Measurements from ENCODE around the gene ETV2. TPM values are rescaled to one million over a fixed set of nuclear protein-coding genes. Genes with fewer than 3 reads are reported as not detected.

The ETV2 gene
- total and polyA plus RNA-seq, 9 donors = 0.79 to 2.5 (median 1.6) TPM; not detected in 1

GRCh38 chr19:35615036-35615435 lies 26.5 kb upstream of the ETV2 start:
- Histone ChIP-seq H3K27me3 (no peaks in the 10 kb centered on the region), H3K27ac (no peak overlapping the region), H3K4me1 (ENCODE audit: insufficient read depth) (peaks cover 5% of the 10 kb centered on the region), H3K36me3 (no peaks in the 10 kb centered on the region), H3K4me3 (no peak overlapping the region), H3K9me3 (no peaks in the 10 kb centered on the region)
- DNase-seq = no peak
- TF ChIP-seq EP300 (IDR thresholded peaks at IDR 0.05) = no peak
- TF ChIP-seq, protein P1, sequence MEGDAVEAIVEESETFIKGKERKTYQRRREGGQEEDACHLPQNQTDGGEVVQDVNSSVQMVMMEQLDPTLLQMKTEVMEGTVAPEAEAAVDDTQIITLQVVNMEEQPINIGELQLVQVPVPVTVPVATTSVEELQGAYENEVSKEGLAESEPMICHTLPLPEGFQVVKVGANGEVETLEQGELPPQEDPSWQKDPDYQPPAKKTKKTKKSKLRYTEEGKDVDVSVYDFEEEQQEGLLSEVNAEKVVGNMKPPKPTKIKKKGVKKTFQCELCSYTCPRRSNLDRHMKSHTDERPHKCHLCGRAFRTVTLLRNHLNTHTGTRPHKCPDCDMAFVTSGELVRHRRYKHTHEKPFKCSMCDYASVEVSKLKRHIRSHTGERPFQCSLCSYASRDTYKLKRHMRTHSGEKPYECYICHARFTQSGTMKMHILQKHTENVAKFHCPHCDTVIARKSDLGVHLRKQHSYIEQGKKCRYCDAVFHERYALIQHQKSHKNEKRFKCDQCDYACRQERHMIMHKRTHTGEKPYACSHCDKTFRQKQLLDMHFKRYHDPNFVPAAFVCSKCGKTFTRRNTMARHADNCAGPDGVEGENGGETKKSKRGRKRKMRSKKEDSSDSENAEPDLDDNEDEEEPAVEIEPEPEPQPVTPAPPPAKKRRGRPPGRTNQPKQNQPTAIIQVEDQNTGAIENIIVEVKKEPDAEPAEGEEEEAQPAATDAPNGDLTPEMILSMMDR (IDR thresholded peaks at IDR 0.05) = no peak
- no peak for TF ChIP-seq POLR2A (IDR thresholded peaks at IDR 0.05)
- 91 to 94% (median 92%) methylated on average over 17 of the region's 17 CpGs for WGBS, 3 donors
- intact Hi-C loops (cut with DNase I) = loop anchor here in 2 of 4 donors (10.0 kb wide), 2 partner anchors 70 to 350 kb away; partner anchors contain the start of genes TMEM147 (in 1 of the 2) and USF2 (in 1 of the 2)

DNA sequence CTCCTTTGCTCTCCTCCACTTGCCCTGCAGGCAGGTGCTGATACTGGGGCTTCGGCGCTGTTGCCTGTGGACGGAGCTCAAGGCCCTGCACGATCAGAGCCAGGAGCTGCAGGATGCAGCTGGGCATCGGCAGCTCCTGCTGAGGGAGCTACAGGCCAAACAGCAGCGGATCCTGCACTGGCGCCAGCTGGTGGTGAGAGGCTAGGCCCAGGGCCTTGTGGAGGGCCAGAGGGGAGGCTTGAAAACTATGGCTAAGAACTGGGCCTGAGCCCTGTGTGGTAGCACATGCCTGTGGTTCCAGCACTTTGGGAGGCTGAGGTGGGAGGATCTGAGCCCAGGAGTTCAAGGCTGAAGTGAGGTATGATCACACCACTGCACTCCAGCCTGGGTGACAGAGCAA lies 22.7 kb upstream of the ETV2 start:
- no peaks in the 10 kb centered on the region for H3K27me3 ChIP-seq
- 64 to 70% (median 67%) methylated on average over 6 to 7 of the region's 7 CpGs for WGBS, 3 donors
- TF ChIP-seq, protein P1 (IDR thresholded peaks at IDR 0.05) = no peak
- TF ChIP-seq POLR2A (IDR thresholded peaks at IDR 0.05) (no peak), EP300 (IDR thresholded peaks at IDR 0.05) (no peak)
- no peak overlapping the region for H3K27ac ChIP-seq
- H3K4me1 ChIP-seq (ENCODE audit: insufficient read depth) = no peaks in the 10 kb centered on the region
- H3K36me3 ChIP-seq = no peaks in the 10 kb centered on the region
- intact Hi-C loops (cut with DNase I) = loop anchor here in 2 of 4 donors (10.0 kb wide), 2 partner anchors 74 to 354 kb away; partner anchors contain the start of genes TMEM147 (in 1 of the 2) and USF2 (in 1 of the 2)
- H3K4me3 ChIP-seq = no peak overlapping the region
- no peaks in the 10 kb centered on the region for H3K9me3 ChIP-seq
- DNase-seq = no peak

DNA sequence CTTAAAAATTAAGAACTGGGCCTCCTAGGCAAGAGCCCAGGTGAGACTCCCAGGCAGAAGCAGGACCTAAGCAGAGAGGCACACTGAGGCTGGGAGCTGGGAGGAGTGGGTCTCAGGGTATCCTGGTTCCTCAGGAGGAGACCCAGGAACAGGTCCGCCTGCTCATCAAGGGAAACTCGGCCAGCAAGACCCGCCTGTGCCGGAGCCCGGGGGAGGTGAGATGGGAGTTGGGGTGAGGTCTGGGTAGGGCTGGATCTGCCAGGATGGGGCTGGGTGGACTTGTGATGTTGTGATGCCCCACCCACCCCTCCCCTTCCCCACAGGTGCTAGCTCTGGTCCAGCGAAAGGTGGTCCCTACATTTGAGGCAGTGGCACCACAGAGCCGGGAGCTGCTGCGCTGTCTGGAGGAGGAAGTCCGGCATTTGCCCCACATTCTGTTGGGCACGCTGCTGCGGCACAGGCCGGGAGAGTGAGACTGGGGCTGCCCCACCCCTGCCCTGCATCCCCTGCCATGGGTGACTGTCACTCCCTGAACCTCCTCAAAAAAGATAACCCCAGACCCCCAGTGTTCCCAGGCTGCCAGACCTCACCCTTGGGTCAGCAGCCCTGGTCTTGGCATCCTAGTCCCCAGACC lies 22.1 kb upstream of the ETV2 start:
- TF ChIP-seq POLR2A (IDR thresholded peaks at IDR 0.05) = no peak
- TF ChIP-seq, protein P1 (IDR thresholded peaks at IDR 0.05) = no peak
- TF ChIP-seq EP300 (IDR thresholded peaks at IDR 0.05) = no peak
- Histone ChIP-seq H3K4me3 (no peak overlapping the region), H3K9me3 (no peaks in the 10 kb centered on the region), H3K36me3 (no peaks in the 10 kb centered on the region), H3K27ac (no peak overlapping the region), H3K27me3 (no peaks in the 10 kb centered on the region), H3K4me1 (ENCODE audit: insufficient read depth) (no peaks in the 10 kb centered on the region)
- DNase-seq = no peak
- intact Hi-C loops (cut with DNase I) = loop anchor here in 2 of 4 donors (10.0 kb wide), 2 partner anchors 75 to 355 kb away; partner anchors contain the start of genes TMEM147 (in 1 of the 2) and USF2 (in 1 of the 2)
- 89 to 91% (median 90%) methylated on average over 12 of the region's 12 CpGs for WGBS, 3 donors

DNA sequence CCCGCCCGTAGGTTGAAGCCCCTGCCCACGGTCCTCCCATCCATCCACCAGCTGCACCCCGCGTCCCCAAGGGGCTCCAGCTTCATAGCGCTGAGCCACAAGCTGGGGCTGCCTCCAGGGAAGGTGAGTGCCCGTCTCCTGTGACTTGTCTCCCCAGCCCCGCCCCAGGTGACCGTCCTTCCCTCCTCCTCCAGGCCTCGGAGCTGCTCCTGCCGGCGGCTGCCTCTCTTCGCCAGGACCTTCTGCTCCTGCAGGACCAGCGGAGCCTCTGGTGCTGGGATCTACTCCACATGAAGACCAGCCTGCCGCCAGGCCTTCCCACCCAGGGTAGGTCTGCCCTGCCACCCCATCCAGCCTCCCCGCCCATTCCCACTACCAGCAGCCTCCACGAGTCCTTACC lies 21.5 kb upstream of the ETV2 start:
- Histone ChIP-seq H3K36me3 (no peaks in the 10 kb centered on the region), H3K27ac (no peak overlapping the region), H3K27me3 (no peaks in the 10 kb centered on the region), H3K9me3 (no peaks in the 10 kb centered on the region), H3K4me3 (no peak overlapping the region), H3K4me1 (ENCODE audit: insufficient read depth) (no peaks in the 10 kb centered on the region)
- TF ChIP-seq POLR2A (IDR thresholded peaks at IDR 0.05) = no peak
- TF ChIP-seq, protein P1 (IDR thresholded peaks at IDR 0.05) = no peak
- TF ChIP-seq EP300 (IDR thresholded peaks at IDR 0.05) = no peak
- 88 to 92% (median 88%) methylated on average over 17 of the region's 17 CpGs for WGBS, 3 donors
- intact Hi-C loops (cut with DNase I) = no loop called here
- DNase-seq = no peak

Data from ovary (tissue), 9 donors.